Aortic smooth muscle cell (primary cell): ENCODE measurements around the gene PRM2. TPM values are rescaled to one million over a fixed set of nuclear protein-coding genes. Genes with fewer than 3 reads are reported as not detected.

ENCODE experiments used
- total RNA-seq: library from RNA; depleted of rRNA; stranded (reverse); fragments of >200 nt; gene quantifications from 2 replicates; pipeline ENCODE4 v1.2.3, GENCODE V29; 2014

Gene PRM2, protein sequence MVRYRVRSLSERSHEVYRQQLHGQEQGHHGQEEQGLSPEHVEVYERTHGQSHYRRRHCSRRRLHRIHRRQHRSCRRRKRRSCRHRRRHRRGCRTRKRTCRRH
- total RNA-seq, result not detected in 2 replicates

GRCh38 chr16:11276143-11276895, at the start of gene PRM2:
Gene PRM2, minus strand, starts transcription at chr16:11276480. Its CDS starts 110 bp downstream, at chr16:11276370.

DNA sequence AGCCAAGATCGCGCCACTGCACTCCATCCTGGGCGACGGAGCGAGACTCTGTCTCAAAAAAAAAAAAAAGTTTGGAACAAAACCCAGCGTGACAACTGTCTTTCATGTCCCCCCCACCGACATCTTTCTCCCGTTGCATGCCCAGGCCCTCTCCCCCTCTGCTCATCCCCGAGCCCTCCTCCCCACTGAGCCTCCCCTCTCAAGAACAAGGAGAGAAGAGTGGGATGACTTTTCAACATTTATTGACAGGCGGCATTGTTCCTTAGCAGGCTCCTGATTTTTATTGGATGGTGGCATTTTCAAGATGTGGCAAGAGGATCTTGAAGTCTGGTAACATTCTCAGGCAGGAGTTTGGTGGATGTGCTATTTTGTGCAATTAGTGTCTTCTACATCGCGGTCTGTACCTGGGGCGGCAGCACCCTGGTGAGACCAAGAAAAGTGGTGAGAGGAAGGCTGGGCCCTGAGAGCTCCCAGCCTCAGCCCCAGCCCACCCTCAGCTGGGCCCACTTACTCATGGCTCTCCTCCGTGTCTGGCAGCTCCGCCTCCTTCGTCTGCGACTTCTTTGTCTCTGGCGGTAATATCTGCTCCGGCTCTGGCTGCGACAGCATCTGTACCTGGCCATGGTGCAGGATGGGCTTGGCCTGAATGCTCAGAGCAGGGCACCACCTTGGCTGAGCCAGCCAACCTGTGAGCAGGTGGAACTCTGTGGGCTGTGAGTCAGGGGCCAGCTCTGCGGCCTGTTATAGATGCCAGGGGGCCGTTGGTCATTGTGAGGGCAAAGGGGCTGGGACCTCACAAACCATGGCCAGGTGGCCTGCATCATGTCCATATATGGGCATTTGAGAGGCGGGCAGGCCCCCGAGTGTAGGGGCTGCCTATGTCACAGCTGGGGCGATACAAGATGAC, 4.6 kb upstream of the PRM2 start, which contains the start of gene PRM1:
PRM1 (minus strand) TSS at position 715 of the 907 bp plus-strand sequence; CDS start at position 623, 92 bp downstream.

GRCh38 chr16:11272921-11273720, 3.2 kb downstream of the PRM2 start, which contains the start of gene PRM3:
Gene PRM3, minus strand, starts transcription at chr16:11273629. Its CDS starts 34 bp downstream, at chr16:11273595.

GRCh38 chr16:11268921-11269375, 7.3 kb downstream of the PRM2 start, which contains the start of gene TNP2:
Gene TNP2, minus strand, starts transcription at chr16:11269325. Its CDS starts 63 bp downstream, at chr16:11269262.

GRCh38 chr16:11255737-11256660, 20.3 kb downstream of the PRM2 start, which contains the start of gene SOCS1:
Gene SOCS1, minus strand, starts transcription at chr16:11256204. Its CDS starts 726 bp downstream, at chr16:11255478.

Other genes starting within 250 kb of the PRM2 start
- gene SOCS1, start 20.3 kb downstream of the PRM2 start, total RNA-seq, result 1.1 and 1.6 TPM in 2 replicates
- under 0.01 TPM in 1 of 2 replicates, not detected in the other for gene TNP2, start 7.2 kb downstream of the PRM2 start, total RNA-seq
- not detected in 2 replicates for gene PRM3, start 2.9 kb downstream of the PRM2 start, total RNA-seq
- gene PRM1, start 4.8 kb upstream of the PRM2 start, total RNA-seq, result not detected in 2 replicates
- 5.2 TPM in 2 replicates for gene RMI2, start 69.0 kb upstream of the PRM2 start, total RNA-seq